Endothelial cell of umbilical vein (primary cell): Measurements from ENCODE around the gene ARL8B. TPM values are rescaled to one million over a fixed set of nuclear protein-coding genes. Genes with fewer than 3 reads are reported as not detected.
"Not testable (repeated sequence)": the region's sequence is repeated elsewhere in the genome, so short reads cannot be mapped to it uniquely, and the experiment has no call there.

Source experiments
- BruUV-seq: library from RNA; stranded (reverse); fragments of 400-500 nt; replicated peaks from 2 replicates; lab custom pipeline; 2021; lab: Mats Ljungman, UMichigan
- CTCF ChIA-PET: fragments of 300-600, 350-600 bp; sonication (Branson Sonifier 250); formaldehyde crosslinking; loops from one replicate; lab custom pipeline; 2021; ENCODE audit warnings: antibody characterized with exemption, inconsistent platforms; lab: Charles Lee
- POLR2A ChIA-PET: fragments of 300-600, 350-600 bp; sonication (Branson Sonifier 250); formaldehyde crosslinking; loops from one replicate; lab custom pipeline; 2021; ENCODE audit warnings: antibody characterized with exemption, inconsistent platforms; lab: Charles Lee
- DNase-seq: peaks from one replicate; pipeline ENCODE4 v3.0.0-alpha.2; 2011; ENCODE audit warnings: low read depth, low spot score
- FAIRE-seq: peaks from 2 replicates; lab custom pipeline; 2011; peaks lifted over from hg19 to GRCh38; lab: Jason Lieb, UNC
- H2AFZ ChIP-seq: 2 replicates; pipeline ENCODE4 v1.6.0; 2012; ENCODE audit warnings: low read depth, low read length, control low read depth, inconsistent platforms
- H3K27ac ChIP-seq: 2 replicates; pipeline ENCODE4 v1.5.1; 2011; ENCODE audit warnings: low read depth, mild to moderate bottlenecking, control low read depth, low read length, moderate library complexity; ENCODE audit not compliant: insufficient read depth
- H3K27me3 ChIP-seq, 2 experiments: 2 replicates each; pipeline versions ENCODE4 v1.6.0 to v1.6.1; 2011; ENCODE audit warnings: low read length in 2 of 2, mixed read lengths in 1 of 2; ENCODE audit not compliant: control insufficient read depth in 2 of 2, insufficient read depth in 2 of 2
- H3K36me3 ChIP-seq, 2 experiments: 2 replicates in 1 of 2; 3 replicates in 1 of 2; pipeline ENCODE4 v1.5.1; 2011; ENCODE audit warnings: low read length in 2 of 2, mild to moderate bottlenecking in 1 of 2, moderate library complexity in 1 of 2; ENCODE audit not compliant: control insufficient read depth in 2 of 2, insufficient read depth in 2 of 2; ENCODE audit errors: extremely low read depth in 1 of 2
- H3K4me1 ChIP-seq: 3 replicates; pipeline ENCODE4 v1.5.1; 2011; ENCODE audit warnings: mild to moderate bottlenecking, low read length; ENCODE audit not compliant: control insufficient read depth, insufficient read depth; ENCODE audit errors: extremely low read depth
- H3K4me2 ChIP-seq: 2 replicates; pipeline ENCODE4 v1.6.1; 2011; ENCODE audit warnings: low read length, control low read depth, mixed read lengths; ENCODE audit not compliant: insufficient read depth
- H3K4me3 ChIP-seq, 3 experiments: fragments of 200-600 bp in 1 of 3; sonication (generic), shearing (Covaris generic) in 1 of 3; replicated peaks in 1 of 3; 2 replicates each; pipeline ENCODE4 v1.5.1; 2011 to 2016; ENCODE audit warnings: control low read depth in 3 of 3, low read length in 3 of 3, mild to moderate bottlenecking in 2 of 3, inconsistent platforms in 1 of 3, low read depth in 1 of 3, moderate library complexity in 1 of 3; ENCODE audit not compliant: insufficient read depth in 1 of 3
- H3K79me2 ChIP-seq: 2 replicates; pipeline ENCODE4 v1.6.0; 2012; ENCODE audit warnings: low read length, inconsistent platforms; ENCODE audit not compliant: control insufficient read depth, insufficient read depth
- H3K9ac ChIP-seq: replicated peaks from 2 replicates; pipeline ENCODE3; 2011; ENCODE audit warnings: low read length, control low read depth; ENCODE audit not compliant: insufficient read depth; ENCODE audit errors: extremely low read depth
- H3K9me1 ChIP-seq: replicated peaks from 3 replicates; pipeline ENCODE4 v1.6.0; 2011; ENCODE audit warnings: mild to moderate bottlenecking, low read length; ENCODE audit not compliant: control insufficient read depth, insufficient read depth; ENCODE audit errors: extremely low read depth
- H3K9me3 ChIP-seq: replicated peaks from 2 replicates; pipeline ENCODE4 v1.5.1; 2012; ENCODE audit warnings: low read length, inconsistent platforms; ENCODE audit not compliant: control insufficient read depth, insufficient read depth
- H4K20me1 ChIP-seq: replicated peaks from 2 replicates; pipeline ENCODE3; 2011; ENCODE audit warnings: mild to moderate bottlenecking, low read length; ENCODE audit not compliant: control insufficient read depth, insufficient read depth; ENCODE audit errors: extremely low read depth
- CTCF ChIP-seq, 2 donors: IDR thresholded peaks; 1 replicate in 1 of 2; 2 replicates in 1 of 2; pipeline ENCODE4 v1.5.1; 2011; ENCODE audit warnings: low read length in 2 of 2, mild to moderate bottlenecking in 2 of 2, moderate library complexity in 2 of 2, control low read depth in 1 of 2, inconsistent platforms in 1 of 2, low read depth in 1 of 2; ENCODE audit not compliant: insufficient read depth in 1 of 2; ENCODE audit errors: extremely low read depth in 1 of 2
- dilution Hi-C: fragments of 300-500 bp; cut with MboI; formaldehyde crosslinking; loops from one replicate; pipeline ENCODE4 v1.15.0; 2019; ENCODE audit warnings: low sequenced_read_pairs; ENCODE audit not compliant: extremely low pct_ligation_motif_present
- intact Hi-C: fragments of 100-400 bp; cut with micrococcal nuclease; formaldehyde crosslinking; loops from one replicate; pipeline ENCODE4 v1.10.0; 2022
- polyA plus RNA-seq, 4 experiments: library from polyadenylated mRNA; depleted of rRNA in 3 of 4; stranded (reverse) in 3 of 4; unstranded in 1 of 4; fragments of >200 nt; gene quantifications; 2 replicates each; pipeline versions ENCODE4 v1.2.1 to v1.2.3, GENCODE V29; 2011 to 2012; ENCODE audit warnings: missing spikeins in 1 of 4
- total RNA-seq: library from RNA; stranded (reverse); gene quantifications from 2 replicates; pipeline ENCODE4 v1.2.3, GENCODE V29; 2021
- TF ChIP-seq, protein P1 (sequence below): IDR thresholded peaks from 2 replicates; pipeline ENCODE4 v1.6.1; 2011; ENCODE audit not compliant: insufficient read depth, insufficient read length

Gene ARL8B
- total and polyA plus RNA-seq, 2 donors (not counting 3 experiments of a cell fraction or from before 2014, with no cell fraction given): 32.1 to 58.2 TPM

DNA sequence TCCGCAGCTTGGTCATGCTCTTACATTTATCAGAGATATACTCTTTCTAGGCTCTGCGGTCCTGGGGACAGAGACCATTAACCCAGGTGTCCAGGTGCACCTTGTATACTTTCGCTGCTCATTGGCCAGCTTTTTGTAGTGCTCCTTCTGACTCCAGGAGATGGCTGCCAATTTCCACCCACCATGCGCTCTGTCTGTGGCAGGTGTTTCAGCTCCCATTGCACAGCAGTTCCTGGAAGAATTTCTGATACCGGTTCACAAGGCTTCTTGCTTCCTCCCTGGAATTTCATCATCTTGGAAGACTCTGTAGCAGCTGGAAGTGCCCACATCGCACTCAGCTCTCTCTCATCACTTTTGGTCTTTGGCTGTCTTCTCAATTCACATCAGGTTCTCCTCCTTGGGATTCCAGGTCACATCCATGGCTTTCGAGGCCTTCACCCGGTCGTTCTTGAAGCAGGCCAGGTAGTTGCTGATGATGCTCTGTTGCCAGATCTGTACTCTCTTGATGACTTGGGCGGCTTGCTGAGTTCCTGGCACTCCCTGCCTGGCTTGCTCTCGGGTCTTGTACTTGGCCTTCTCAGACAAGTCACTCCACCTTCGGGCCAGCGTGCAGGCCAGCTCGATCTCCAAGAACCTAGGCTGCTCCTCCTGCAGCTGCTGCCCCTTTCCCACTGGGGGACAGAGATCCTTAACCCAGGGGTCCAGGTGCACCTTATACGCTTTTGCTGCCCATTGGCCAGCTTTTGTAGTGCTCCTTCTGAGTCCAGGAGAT is 41.1 kb upstream of the ARL8B start:
- Histone ChIP-seq H3K9ac (no peak overlapping the region), H3K36me3 (no peaks in the 10 kb centered on the region), H3K4me2 (no peak overlapping the region), H3K79me2 (no peaks in the 10 kb centered on the region), H4K20me1 (no peaks in the 10 kb centered on the region), H3K4me3 (no peak overlapping the region), H2AFZ (no peak overlapping the region), H3K27me3 (no peaks in the 10 kb centered on the region), H3K4me1 (no peaks in the 10 kb centered on the region), H3K9me3 (no peaks in the 10 kb centered on the region), H3K9me1 (no peaks in the 10 kb centered on the region), H3K27ac (no peak overlapping the region)
- ChIA-PET CTCF (interaction anchor here (1.3 kb wide), 1 partner anchor 15 kb away, joined by 3 read pairs; no protein-coding TSS in a partner anchor), POLR2A (no interaction called here)
- FAIRE-seq (no peak), DNase-seq (no peak)
- TF ChIP-seq, protein P1, sequence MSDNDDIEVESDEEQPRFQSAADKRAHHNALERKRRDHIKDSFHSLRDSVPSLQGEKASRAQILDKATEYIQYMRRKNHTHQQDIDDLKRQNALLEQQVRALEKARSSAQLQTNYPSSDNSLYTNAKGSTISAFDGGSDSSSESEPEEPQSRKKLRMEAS: no peak
- no peak for TF ChIP-seq CTCF (IDR thresholded peaks at IDR 0.05; ENCODE audit: extremely low read depth in 1 of 2, insufficient read depth in 1 of 2, low read depth in 1 of 2, low read length in 2 of 2)
- BruUV-seq: no TSS peak
- dilution Hi-C loops: no loop called here
- intact Hi-C loops: no loop called here

- H2AFZ ChIP-seq, H4K20me1 ChIP-seq, FAIRE-seq, H3K9me1 ChIP-seq, H3K27me3 ChIP-seq, H3K79me2 ChIP-seq, BruUV-seq, H3K9me3 ChIP-seq, DNase-seq, H3K4me2 ChIP-seq, H3K9ac ChIP-seq, H3K4me1 ChIP-seq, dilution Hi-C loops, H3K4me3 ChIP-seq, POLR2A ChIA-PET, H3K36me3 ChIP-seq, H3K27ac ChIP-seq, intact Hi-C loops: not testable (repeated sequence)
- CTCF ChIA-PET: interaction anchor here (1.5 kb wide), 1 partner anchor 12 kb away, joined by 3 read pairs; no protein-coding TSS in a partner anchor
Measured at GRCh38 chr3:5081973-5082788, 39.9 kb upstream of the ARL8B start.
